Heart right ventricle (tissue), 16 donors: ENCODE data around the gene FCGR3A. TPM values are rescaled to one million over a fixed set of nuclear protein-coding genes. Genes with fewer than 3 reads are reported as not detected.
A peak's percentile ranks its signal among the peaks of the same experiment; 100 is the strongest.

Experiments used
- ATAC-seq, 8 donors: fragments of 200-7000 bp; cut with Tn5 transposase; one replicate each; pipeline ENCODE4 v1.9.1; 2020; ENCODE audit warnings: mild to moderate bottlenecking in 8 of 8, moderate library complexity in 8 of 8, moderate number of reproducible peaks in 1 of 8
- DNase-seq, 2 donors: peaks; one replicate each; pipeline ENCODE4 v3.0.0-alpha.2; 2020
- H3K27ac ChIP-seq, 10 donors: fragments of 200-600 bp; sonication (generic) in 2 of 10; one replicate each; pipeline versions ENCODE4 v1.5.0 to v1.8.0; 2020 to 2022; ENCODE audit warnings: mild to moderate bottlenecking in 3 of 10
- H3K27me3 ChIP-seq, 7 donors: fragments of 200-600 bp; one replicate each; pipeline ENCODE4 v1.8.0; 2021 to 2022; ENCODE audit warnings: mild to moderate bottlenecking in 2 of 7
- H3K36me3 ChIP-seq, 9 donors: fragments of 200-600 bp; sonication (generic) in 1 of 9; one replicate each; pipeline versions ENCODE4 v1.5.0 to v1.8.0; 2020 to 2022; ENCODE audit warnings: mild to moderate bottlenecking in 2 of 9
- H3K4me1 ChIP-seq, 9 donors: fragments of 200-600 bp; sonication (generic) in 1 of 9; one replicate each; pipeline versions ENCODE4 v1.5.0 to v1.8.0; 2020 to 2022; ENCODE audit warnings: mild to moderate bottlenecking in 4 of 9
- H3K4me3 ChIP-seq, 10 donors: fragments of 200-600 bp; sonication (generic) in 2 of 10; one replicate each; pipeline versions ENCODE4 v1.5.0 to v1.8.0; 2020 to 2022; ENCODE audit warnings: mild to moderate bottlenecking in 7 of 10, moderate library complexity in 2 of 10
- H3K9me3 ChIP-seq, 11 donors: fragments of 200-600 bp in 10 of 11; sonication (generic) in 2 of 11; one replicate each; pipeline versions ENCODE4 v1.5.0 to v1.8.0; 2013 to 2022; ENCODE audit warnings: mild to moderate bottlenecking in 2 of 11, control low read depth in 1 of 11, moderate library complexity in 1 of 11
- whole genome bisulfite sequencing, 2 donors: extraction: QIAGEN DNeasy Blood & Tissue Kit; methylation state at CpG; one replicate each; pipeline ENCODE4 v1.1.7; 2013; ENCODE audit warnings: inconsistent platforms in 1 of 2; 5-methylcytosine and 5-hydroxymethylcytosine counted together
- intact Hi-C, 10 donors: fragments of 100-400 bp; cut with DNase I; formaldehyde crosslinking; loops; one replicate each; pipeline versions ENCODE4 v1.11.1 to v1.14.2; 2022
- polyA plus RNA-seq, 2 donors: library from polyadenylated mRNA; stranded (reverse); fragments of 200-250 nt; gene quantifications; one replicate each; pipeline ENCODE4 v1.2.3, GENCODE V29; 2013
- total RNA-seq, 10 donors: library from RNA; stranded (reverse); fragmentation: NEBNext Ultra II Directional in 3 of 10; extraction: Animal tissue kit (Norgen Biotek cat#: 25700) in 3 of 10; gene quantifications; one replicate each; pipeline versions ENCODE4 v1.2.1 to v1.2.4, GENCODE V29; 2021 to 2023
- TF ChIP-seq, protein P1 (sequence below), 9 donors: fragments of 200-600 bp; sonication (generic) in 2 of 9; IDR thresholded peaks; one replicate each; pipeline versions ENCODE4 v1.5.0 to v1.8.0; 2021 to 2022; ENCODE audit warnings: antibody characterized with exemption in 9 of 9, mild to moderate bottlenecking in 5 of 9, moderate library complexity in 1 of 9
- donor health status: Arrhythmogenic right ventricular cardiomyopathy.
- donor health status: ischemic (EF 13 %, LVEDD 7.1; RV severe dilation, severe dysfunction).
- donor health status: healthy with polysubstance abuse.
- donor health status: DM: no; HTN: yes; CAD: no.
- donor health status: DM: no; HTN: no; CAD: no.
- donor health status: ischemic (EF 25% LVEDD 6.9; RV normal size, moderate dysfunction).
- donor health status: ischemic (EF 25% LVEDD 5.7; RV mildly dilated, moderate dysfunction).
- donor health status: healthy.
- donor health status: DM: yes; HTN: yes; CAD: no.
- donor health status: Ischemic cardiomyopathy.
- donor health status: ischemic (EF 35%, LVEDD 5.7; RV mildly dilated, moderate dysfunction).
- donor health status: nonischemic (EF 11% LVEDD 7.7; RV severe dilation, severe dysfunction).
- donor health status: DM: yes; HTN: yes; CAD: no.
- donor health status: PGD.
- donor health status: ischemic (EF 29% LVEDD 5.4; RV normal size, mild dysfunction).
- donor health status: nonischemic (EF 23%, LVEDD 6.1; RV moderate dilation, normal function).

The FCGR3A gene
- total and polyA plus RNA-seq, 12 donors: 1.9 to 120 (median 6.3) TPM

DNA sequence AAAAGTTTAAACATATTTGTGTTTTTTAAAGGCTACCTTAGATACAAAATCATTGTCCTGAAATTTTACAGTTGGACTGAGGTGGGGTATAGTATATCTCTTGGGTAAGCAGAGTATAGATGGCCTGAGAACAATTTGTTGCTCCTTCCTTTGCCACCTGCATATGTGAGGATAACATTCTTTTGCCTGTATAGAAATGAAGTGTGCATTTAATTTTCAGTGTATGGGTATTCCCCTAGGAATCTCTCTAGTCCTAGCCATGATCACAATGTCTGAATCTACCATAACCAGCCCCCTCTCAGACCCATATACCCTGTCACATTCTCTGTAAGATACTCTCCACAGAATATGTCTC, 46.2 kb downstream of the FCGR3A start:
- intact Hi-C loops: no loop called here
- Histone ChIP-seq H3K9me3 (no peaks in the 10 kb centered on the region), H3K4me1 (peaks cover 0 to 40% (median 0%) of the 10 kb centered on the region in 9 donors), H3K27ac (no peak overlapping the region), H3K27me3 (peaks cover 0 to 60% (median 22%) of the 10 kb centered on the region in 7 donors), H3K4me3 (no peak overlapping the region), H3K36me3 (peaks cover 0 to 10% (median 0%) of the 10 kb centered on the region in 9 donors)
- ATAC-seq (no peak), DNase-seq (no peak)
- TF ChIP-seq, protein P1, sequence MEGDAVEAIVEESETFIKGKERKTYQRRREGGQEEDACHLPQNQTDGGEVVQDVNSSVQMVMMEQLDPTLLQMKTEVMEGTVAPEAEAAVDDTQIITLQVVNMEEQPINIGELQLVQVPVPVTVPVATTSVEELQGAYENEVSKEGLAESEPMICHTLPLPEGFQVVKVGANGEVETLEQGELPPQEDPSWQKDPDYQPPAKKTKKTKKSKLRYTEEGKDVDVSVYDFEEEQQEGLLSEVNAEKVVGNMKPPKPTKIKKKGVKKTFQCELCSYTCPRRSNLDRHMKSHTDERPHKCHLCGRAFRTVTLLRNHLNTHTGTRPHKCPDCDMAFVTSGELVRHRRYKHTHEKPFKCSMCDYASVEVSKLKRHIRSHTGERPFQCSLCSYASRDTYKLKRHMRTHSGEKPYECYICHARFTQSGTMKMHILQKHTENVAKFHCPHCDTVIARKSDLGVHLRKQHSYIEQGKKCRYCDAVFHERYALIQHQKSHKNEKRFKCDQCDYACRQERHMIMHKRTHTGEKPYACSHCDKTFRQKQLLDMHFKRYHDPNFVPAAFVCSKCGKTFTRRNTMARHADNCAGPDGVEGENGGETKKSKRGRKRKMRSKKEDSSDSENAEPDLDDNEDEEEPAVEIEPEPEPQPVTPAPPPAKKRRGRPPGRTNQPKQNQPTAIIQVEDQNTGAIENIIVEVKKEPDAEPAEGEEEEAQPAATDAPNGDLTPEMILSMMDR (IDR thresholded peaks at IDR 0.05): no peak

DNA sequence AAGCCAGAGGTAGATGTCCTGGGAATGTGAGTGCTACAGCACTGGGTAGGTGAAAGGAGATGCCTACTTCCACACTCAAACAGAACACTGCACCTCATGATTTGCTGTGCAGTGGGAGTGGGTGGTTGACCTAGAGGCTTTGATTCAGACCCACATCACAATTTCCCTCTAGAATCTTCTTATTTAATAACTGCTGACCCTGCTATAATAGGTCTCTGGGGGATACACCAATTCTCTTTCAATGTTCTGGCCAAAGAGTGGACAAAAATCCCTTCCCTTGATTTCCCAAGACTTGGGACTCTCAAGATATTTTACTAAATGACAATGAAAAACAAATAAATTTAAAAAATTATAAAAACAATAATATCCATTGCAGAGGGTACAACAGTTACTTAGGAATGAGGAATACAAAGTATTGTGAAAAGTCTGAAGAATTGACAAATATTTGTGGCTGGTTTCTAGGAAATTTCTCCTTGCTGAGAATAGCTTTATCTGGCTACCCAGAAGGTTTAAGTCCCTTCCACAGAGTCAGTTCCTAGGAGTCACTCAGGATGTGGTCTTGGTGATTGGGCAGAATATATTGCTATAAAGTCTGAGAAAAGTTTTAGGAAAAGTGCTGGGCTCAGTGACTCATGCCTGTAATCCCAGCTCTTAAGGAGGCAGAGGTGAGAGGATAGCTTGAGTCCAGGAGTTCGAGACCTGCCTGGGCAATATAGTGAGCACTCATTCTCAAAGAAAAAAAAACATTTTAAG, 46.8 kb downstream of the FCGR3A start:
- Histone ChIP-seq H3K4me1 (peaks cover 0 to 37% (median 0%) of the 10 kb centered on the region in 9 donors), H3K36me3 (peaks cover 0 to 9% (median 0%) of the 10 kb centered on the region in 9 donors), H3K27me3 (peaks cover 0 to 56% (median 22%) of the 10 kb centered on the region in 7 donors), H3K4me3 (no peak overlapping the region), H3K27ac (no peak overlapping the region), H3K9me3 (no peaks in the 10 kb centered on the region)
- TF ChIP-seq, protein P1 (IDR thresholded peaks at IDR 0.05): no peak
- no peak for DNase-seq
- no peak for ATAC-seq
- intact Hi-C loops: no loop called here
- 92 to 98% methylated on average over 1 of the region's 1 CpG for WGBS, 2 donors

DNA sequence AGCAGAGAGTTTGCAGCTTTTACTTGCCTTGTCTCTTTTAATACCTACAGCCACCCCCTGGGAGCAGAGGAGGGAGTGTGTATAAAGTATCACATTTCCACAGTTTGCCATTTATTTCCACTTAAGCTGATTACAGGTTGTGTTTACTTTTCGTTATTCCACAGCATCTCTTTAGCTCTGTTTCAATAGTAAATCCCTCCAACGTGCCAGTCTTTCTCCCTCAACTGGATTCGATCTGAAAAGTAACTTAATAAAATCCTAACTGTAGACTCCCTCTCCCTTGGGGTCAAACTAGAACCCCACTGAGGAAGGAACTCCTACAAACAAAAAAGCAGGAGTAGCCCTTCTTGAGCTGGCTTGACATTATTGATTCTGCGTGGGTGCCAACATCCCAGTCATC, 47.4 kb downstream of the FCGR3A start:
- TF ChIP-seq, protein P1 (IDR thresholded peaks at IDR 0.05): no peak
- no peak overlapping the region for H3K4me3 ChIP-seq
- peaks cover 0 to 37% (median 0%) of the 10 kb centered on the region in 9 donors for H3K4me1 ChIP-seq
- no peak for DNase-seq
- no peak overlapping the region for H3K27ac ChIP-seq
- ATAC-seq: no peak
- WGBS, 2 donors: 74 to 75% methylated on average over 4 of the region's 4 CpGs
- no peaks in the 10 kb centered on the region for H3K9me3 ChIP-seq
- intact Hi-C loops: no loop called here
- H3K36me3 ChIP-seq: peaks cover 0 to 2% (median 0%) of the 10 kb centered on the region in 9 donors
- peaks cover 0 to 54% (median 24%) of the 10 kb centered on the region in 7 donors for H3K27me3 ChIP-seq

DNA sequence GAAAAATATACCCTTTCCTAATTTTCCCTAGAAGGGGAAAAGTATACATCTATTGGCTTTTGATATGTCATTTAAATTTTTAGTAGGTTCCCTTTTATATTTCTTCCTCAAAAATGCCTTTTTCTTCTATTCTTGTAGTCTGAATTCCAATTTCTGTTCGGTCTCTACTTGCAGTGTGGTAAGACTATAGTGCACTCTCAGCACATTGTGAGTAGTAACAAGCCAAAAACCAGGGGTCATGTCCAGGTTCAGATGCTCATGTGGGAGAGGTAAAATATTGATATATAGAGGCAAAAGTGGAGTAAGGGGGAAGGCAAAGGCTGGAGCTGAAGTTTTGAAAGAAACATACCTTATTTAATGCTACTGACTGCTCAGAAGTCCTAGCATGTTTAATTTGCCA, 48.4 kb downstream of the FCGR3A start:
- DNase-seq (no peak), ATAC-seq (no peak)
- Histone ChIP-seq H3K27ac (peak overlapping the region in 1 of 10 donors; percentile 82), H3K27me3 (peaks cover 0 to 60% (median 25%) of the 10 kb centered on the region in 7 donors), H3K9me3 (no peaks in the 10 kb centered on the region), H3K4me1 (peaks cover 0 to 37% (median 0%) of the 10 kb centered on the region in 9 donors), H3K36me3 (no peaks in the 10 kb centered on the region), H3K4me3 (no peak overlapping the region)
- TF ChIP-seq, protein P1 (IDR thresholded peaks at IDR 0.05): no peak
- intact Hi-C loops: no loop called here
- 86 to 89% methylated on average over 1 of the region's 1 CpG for WGBS, 2 donors
